Measurements from ENCODE around the gene DMXL2.

The DMXL2 gene

GRCh38 chr15:51603002-51603401, 19.6 kb downstream of the DMXL2 start:
- Histone ChIP-seq H3K4me2 (ENCODE audit: insufficient read depth, low read length) (no peak overlapping the region), H3K9ac (ENCODE audit: low read depth, low read length) (no peak overlapping the region), H3K27me3 (ENCODE audit: insufficient read depth, low read length, poor library complexity) (no peaks in the 10 kb centered on the region), H3K79me2 (ENCODE audit: insufficient read depth, low read length) (peaks cover 2% of the 10 kb centered on the region; the same call in 1 of the 2 replicates), H4K20me1 (ENCODE audit: insufficient read depth, low read length) (no peaks in the 10 kb centered on the region), H3K9me3 (ENCODE audit: insufficient read depth, low read length, severe bottlenecking) (no peaks in the 10 kb centered on the region), H3K4me3 (ENCODE audit: low read depth in 1 of 2, low read length in 2 of 2) (no peak overlapping the region), H3K4me1 (ENCODE audit: insufficient read depth, low read length) (no peaks in the 10 kb centered on the region), H3K36me3 (ENCODE audit: insufficient read depth, low read length) (no peaks in the 10 kb centered on the region), H3K27ac (ENCODE audit: low read length) (no peak overlapping the region), H2AFZ (ENCODE audit: low read depth, low read length) (no peak overlapping the region)
- TF ChIP-seq CTCF (IDR thresholded peaks at IDR 0.05; ENCODE audit: borderline replicate concordance, extremely low read depth, low read length, poor library complexity, severe bottlenecking), result no peak
- TF ChIP-seq EZH2 (IDR thresholded peaks at IDR 0.05; ENCODE audit: borderline replicate concordance, low read depth, low read length, severe bottlenecking), result no peak
- DNase-seq (no peak), ATAC-seq (ENCODE audit: insufficient read depth, low read depth) (no peak)

- DNase-seq (no peak), ATAC-seq (ENCODE audit: insufficient read depth, low read depth) (no peak)
- Histone ChIP-seq H3K27ac (ENCODE audit: low read length) (no peak overlapping the region), H3K79me2 (ENCODE audit: insufficient read depth, low read length) (peaks cover 2% of the 10 kb centered on the region; the same call in 1 of the 2 replicates), H3K4me1 (ENCODE audit: insufficient read depth, low read length) (no peaks in the 10 kb centered on the region), H2AFZ (ENCODE audit: low read depth, low read length) (no peak overlapping the region), H3K9ac (ENCODE audit: low read depth, low read length) (no peak overlapping the region), H3K27me3 (ENCODE audit: insufficient read depth, low read length, poor library complexity) (no peaks in the 10 kb centered on the region), H3K9me3 (ENCODE audit: insufficient read depth, low read length, severe bottlenecking) (no peaks in the 10 kb centered on the region), H4K20me1 (ENCODE audit: insufficient read depth, low read length) (no peaks in the 10 kb centered on the region), H3K36me3 (ENCODE audit: insufficient read depth, low read length) (no peaks in the 10 kb centered on the region), H3K4me3 (ENCODE audit: low read depth in 1 of 2, low read length in 2 of 2) (no peak overlapping the region), H3K4me2 (ENCODE audit: insufficient read depth, low read length) (no peak overlapping the region)
- TF ChIP-seq CTCF (IDR thresholded peaks at IDR 0.05; ENCODE audit: borderline replicate concordance, extremely low read depth, low read length, poor library complexity, severe bottlenecking) (no peak), EZH2 (IDR thresholded peaks at IDR 0.05; ENCODE audit: borderline replicate concordance, low read depth, low read length, severe bottlenecking) (no peak)
These were observed 20.1 kb downstream of the DMXL2 start for GRCh38 chr15:51602484-51602883.

- no peak for ATAC-seq (ENCODE audit: insufficient read depth, low read depth)
- Histone ChIP-seq H3K4me2 (ENCODE audit: insufficient read depth, low read length) (no peak overlapping the region), H3K36me3 (ENCODE audit: insufficient read depth, low read length) (no peaks in the 10 kb centered on the region), H3K27me3 (ENCODE audit: insufficient read depth, low read length, poor library complexity) (no peaks in the 10 kb centered on the region), H4K20me1 (ENCODE audit: insufficient read depth, low read length) (no peaks in the 10 kb centered on the region), H3K9ac (ENCODE audit: low read depth, low read length) (no peak overlapping the region), H3K79me2 (ENCODE audit: insufficient read depth, low read length) (peaks cover 2% of the 10 kb centered on the region; the same call in 1 of the 2 replicates), H2AFZ (ENCODE audit: low read depth, low read length) (no peak overlapping the region), H3K9me3 (ENCODE audit: insufficient read depth, low read length, severe bottlenecking) (no peaks in the 10 kb centered on the region), H3K4me3 (ENCODE audit: low read depth in 1 of 2, low read length in 2 of 2) (no peak overlapping the region), H3K4me1 (ENCODE audit: insufficient read depth, low read length) (no peaks in the 10 kb centered on the region), H3K27ac (ENCODE audit: low read length) (no peak overlapping the region)
- no peak for DNase-seq
- TF ChIP-seq CTCF (IDR thresholded peaks at IDR 0.05; ENCODE audit: borderline replicate concordance, extremely low read depth, low read length, poor library complexity, severe bottlenecking) (no peak), EZH2 (IDR thresholded peaks at IDR 0.05; ENCODE audit: borderline replicate concordance, low read depth, low read length, severe bottlenecking) (no peak)
These were observed 20.8 kb downstream of the DMXL2 start for GRCh38 chr15:51601801-51602200.

GRCh38 chr15:51600114-51600513, 22.5 kb downstream of the DMXL2 start:
- Histone ChIP-seq H3K27me3 (ENCODE audit: insufficient read depth, low read length, poor library complexity) (no peaks in the 10 kb centered on the region), H3K4me1 (ENCODE audit: insufficient read depth, low read length) (no peaks in the 10 kb centered on the region), H3K9me3 (ENCODE audit: insufficient read depth, low read length, severe bottlenecking) (no peaks in the 10 kb centered on the region), H3K4me2 (ENCODE audit: insufficient read depth, low read length) (no peak overlapping the region), H3K9ac (ENCODE audit: low read depth, low read length) (no peak overlapping the region), H2AFZ (ENCODE audit: low read depth, low read length) (no peak overlapping the region), H3K36me3 (ENCODE audit: insufficient read depth, low read length) (no peaks in the 10 kb centered on the region), H3K27ac (ENCODE audit: low read length) (no peak overlapping the region), H3K4me3 (ENCODE audit: low read depth in 1 of 2, low read length in 2 of 2) (no peak overlapping the region), H3K79me2 (ENCODE audit: insufficient read depth, low read length) (peaks cover 2% of the 10 kb centered on the region; the same call in 1 of the 2 replicates), H4K20me1 (ENCODE audit: insufficient read depth, low read length) (no peaks in the 10 kb centered on the region)
- ATAC-seq (ENCODE audit: insufficient read depth, low read depth) (no peak), DNase-seq (no peak)
- TF ChIP-seq EZH2 (IDR thresholded peaks at IDR 0.05; ENCODE audit: borderline replicate concordance, low read depth, low read length, severe bottlenecking) (no peak), CTCF (IDR thresholded peaks at IDR 0.05; ENCODE audit: borderline replicate concordance, extremely low read depth, low read length, poor library complexity, severe bottlenecking) (no peak)

Data from DND-41 (cell line).